ENCODE measurements around the gene ICAM1. TPM values are rescaled to one million over a fixed set of nuclear protein-coding genes. Genes with fewer than 3 reads are reported as not detected.

Gene ICAM1
- total RNA-seq, 1 experiment from 2014 or later, result 136 TPM

DNA sequence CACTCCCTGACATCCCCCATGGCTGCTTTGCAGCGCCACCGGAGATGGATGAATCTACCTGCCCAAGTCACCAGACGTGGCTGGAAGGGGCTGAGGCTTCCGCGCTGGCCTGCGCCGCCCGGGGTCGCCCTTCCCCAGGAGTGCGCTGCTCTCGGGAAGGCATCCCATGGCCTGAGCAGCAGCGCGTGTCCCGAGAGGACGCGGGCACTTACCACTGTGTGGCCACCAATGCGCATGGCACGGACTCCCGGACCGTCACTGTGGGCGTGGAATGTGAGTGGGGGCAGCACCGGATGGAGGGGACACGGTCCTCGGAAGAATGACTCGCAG is 23.4 kb downstream of the ICAM1 start:
- ATAC-seq, result no peak
- DNase-seq (ENCODE audit: low read depth, low spot score), result no peak
- in situ Hi-C loops (cut with HindIII; ENCODE audit: low pct_unique_long_range_greater_than_20kb, low sequenced_read_pairs) (no loop called here), intact Hi-C loops (cut with micrococcal nuclease; ENCODE audit: unreplicated experiment) (no loop called here)
- TF ChIP-seq, protein P1, sequence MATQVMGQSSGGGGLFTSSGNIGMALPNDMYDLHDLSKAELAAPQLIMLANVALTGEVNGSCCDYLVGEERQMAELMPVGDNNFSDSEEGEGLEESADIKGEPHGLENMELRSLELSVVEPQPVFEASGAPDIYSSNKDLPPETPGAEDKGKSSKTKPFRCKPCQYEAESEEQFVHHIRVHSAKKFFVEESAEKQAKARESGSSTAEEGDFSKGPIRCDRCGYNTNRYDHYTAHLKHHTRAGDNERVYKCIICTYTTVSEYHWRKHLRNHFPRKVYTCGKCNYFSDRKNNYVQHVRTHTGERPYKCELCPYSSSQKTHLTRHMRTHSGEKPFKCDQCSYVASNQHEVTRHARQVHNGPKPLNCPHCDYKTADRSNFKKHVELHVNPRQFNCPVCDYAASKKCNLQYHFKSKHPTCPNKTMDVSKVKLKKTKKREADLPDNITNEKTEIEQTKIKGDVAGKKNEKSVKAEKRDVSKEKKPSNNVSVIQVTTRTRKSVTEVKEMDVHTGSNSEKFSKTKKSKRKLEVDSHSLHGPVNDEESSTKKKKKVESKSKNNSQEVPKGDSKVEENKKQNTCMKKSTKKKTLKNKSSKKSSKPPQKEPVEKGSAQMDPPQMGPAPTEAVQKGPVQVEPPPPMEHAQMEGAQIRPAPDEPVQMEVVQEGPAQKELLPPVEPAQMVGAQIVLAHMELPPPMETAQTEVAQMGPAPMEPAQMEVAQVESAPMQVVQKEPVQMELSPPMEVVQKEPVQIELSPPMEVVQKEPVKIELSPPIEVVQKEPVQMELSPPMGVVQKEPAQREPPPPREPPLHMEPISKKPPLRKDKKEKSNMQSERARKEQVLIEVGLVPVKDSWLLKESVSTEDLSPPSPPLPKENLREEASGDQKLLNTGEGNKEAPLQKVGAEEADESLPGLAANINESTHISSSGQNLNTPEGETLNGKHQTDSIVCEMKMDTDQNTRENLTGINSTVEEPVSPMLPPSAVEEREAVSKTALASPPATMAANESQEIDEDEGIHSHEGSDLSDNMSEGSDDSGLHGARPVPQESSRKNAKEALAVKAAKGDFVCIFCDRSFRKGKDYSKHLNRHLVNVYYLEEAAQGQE (IDR thresholded peaks at IDR 0.05; ENCODE audit: insufficient read depth in 1 of 2, low read depth in 2 of 2, low read length in 1 of 2), result no peak
- TF ChIP-seq TCF7L2 (IDR thresholded peaks at IDR 0.05; ENCODE audit: low read depth, low read length) (no peak), SIN3A (IDR thresholded peaks at IDR 0.05; ENCODE audit: borderline replicate concordance, insufficient read depth, low read depth, low read length) (no peak), POLR2AphosphoS5 (IDR thresholded peaks at IDR 0.05; ENCODE audit: low read depth, low read length) (no peak)
- TF ChIP-seq, protein P2, sequence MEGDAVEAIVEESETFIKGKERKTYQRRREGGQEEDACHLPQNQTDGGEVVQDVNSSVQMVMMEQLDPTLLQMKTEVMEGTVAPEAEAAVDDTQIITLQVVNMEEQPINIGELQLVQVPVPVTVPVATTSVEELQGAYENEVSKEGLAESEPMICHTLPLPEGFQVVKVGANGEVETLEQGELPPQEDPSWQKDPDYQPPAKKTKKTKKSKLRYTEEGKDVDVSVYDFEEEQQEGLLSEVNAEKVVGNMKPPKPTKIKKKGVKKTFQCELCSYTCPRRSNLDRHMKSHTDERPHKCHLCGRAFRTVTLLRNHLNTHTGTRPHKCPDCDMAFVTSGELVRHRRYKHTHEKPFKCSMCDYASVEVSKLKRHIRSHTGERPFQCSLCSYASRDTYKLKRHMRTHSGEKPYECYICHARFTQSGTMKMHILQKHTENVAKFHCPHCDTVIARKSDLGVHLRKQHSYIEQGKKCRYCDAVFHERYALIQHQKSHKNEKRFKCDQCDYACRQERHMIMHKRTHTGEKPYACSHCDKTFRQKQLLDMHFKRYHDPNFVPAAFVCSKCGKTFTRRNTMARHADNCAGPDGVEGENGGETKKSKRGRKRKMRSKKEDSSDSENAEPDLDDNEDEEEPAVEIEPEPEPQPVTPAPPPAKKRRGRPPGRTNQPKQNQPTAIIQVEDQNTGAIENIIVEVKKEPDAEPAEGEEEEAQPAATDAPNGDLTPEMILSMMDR (IDR thresholded peaks at IDR 0.05), result no peak
- H3K4me3 ChIP-seq (ENCODE audit: low read depth in 2 of 2, low read length in 2 of 2), result no peak overlapping the region
- no peak overlapping the region for H3K27ac ChIP-seq (ENCODE audit: low read length)
- no peaks in the 10 kb centered on the region for H3K4me1 ChIP-seq (ENCODE audit: control insufficient read depth, insufficient read depth, low read length)
- H3K27me3 ChIP-seq (ENCODE audit: control insufficient read depth, insufficient read depth, low read length), result no peaks in the 10 kb centered on the region
- CTCF ChIA-PET, result no interaction called here
- H3K9me3 ChIP-seq (ENCODE audit: control insufficient read depth, insufficient read depth, low read depth, low read length), result no peaks in the 10 kb centered on the region
- H3K36me3 ChIP-seq (ENCODE audit: control insufficient read depth, insufficient read depth, low read length), result no peaks in the 10 kb centered on the region
- BruUV-seq (replicated peaks), result no TSS peak
- POLR2A ChIA-PET, result no interaction called here

DNA sequence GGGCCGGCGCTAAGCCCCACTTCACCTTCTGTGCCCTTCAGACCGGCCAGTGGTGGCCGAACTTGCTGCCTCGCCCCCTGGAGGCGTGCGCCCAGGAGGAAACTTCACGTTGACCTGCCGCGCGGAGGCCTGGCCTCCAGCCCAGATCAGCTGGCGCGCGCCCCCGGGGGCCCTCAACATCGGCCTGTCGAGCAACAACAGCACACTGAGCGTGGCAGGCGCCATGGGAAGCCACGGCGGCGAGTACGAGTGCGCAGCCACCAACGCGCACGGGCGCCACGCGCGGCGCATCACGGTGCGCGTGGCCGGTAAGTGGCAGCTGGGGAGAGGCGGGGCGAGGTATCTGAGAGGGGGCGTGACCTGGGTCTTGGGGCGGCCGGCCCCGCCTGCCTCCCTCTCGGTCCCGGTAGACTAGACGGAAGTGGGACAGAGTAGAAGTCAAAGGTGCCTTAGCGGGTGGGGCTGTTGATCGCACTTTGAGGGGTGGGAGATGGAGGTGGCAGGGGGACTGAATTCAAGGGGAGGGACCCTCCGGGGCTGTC is 24.5 kb downstream of the ICAM1 start:
- TF ChIP-seq SIN3A (IDR thresholded peaks at IDR 0.05; ENCODE audit: borderline replicate concordance, insufficient read depth, low read depth, low read length), result no peak
- no peak for TF ChIP-seq POLR2AphosphoS5 (IDR thresholded peaks at IDR 0.05; ENCODE audit: low read depth, low read length)
- TF ChIP-seq, protein P1 (IDR thresholded peaks at IDR 0.05; ENCODE audit: insufficient read depth in 1 of 2, low read depth in 2 of 2, low read length in 1 of 2), result no peak
- Histone ChIP-seq H3K4me3 (ENCODE audit: low read depth in 2 of 2, low read length in 2 of 2) (no peak overlapping the region), H3K36me3 (ENCODE audit: control insufficient read depth, insufficient read depth, low read length) (no peaks in the 10 kb centered on the region), H3K27me3 (ENCODE audit: control insufficient read depth, insufficient read depth, low read length) (no peaks in the 10 kb centered on the region), H3K27ac (ENCODE audit: low read length) (no peak overlapping the region), H3K4me1 (ENCODE audit: control insufficient read depth, insufficient read depth, low read length) (no peaks in the 10 kb centered on the region), H3K9me3 (ENCODE audit: control insufficient read depth, insufficient read depth, low read depth, low read length) (no peaks in the 10 kb centered on the region)
- ATAC-seq, result no peak
- CTCF ChIA-PET, result no interaction called here
- BruUV-seq (replicated peaks), result no TSS peak
- intact Hi-C loops (cut with micrococcal nuclease; ENCODE audit: unreplicated experiment) (no loop called here), in situ Hi-C loops (cut with HindIII; ENCODE audit: low pct_unique_long_range_greater_than_20kb, low sequenced_read_pairs) (no loop called here)
- POLR2A ChIA-PET, result no interaction called here
- no peak for DNase-seq (ENCODE audit: low read depth, low spot score)

Measured in Panc1 (cell line).